OCI-M2 (cell line): ENCODE measurements around the gene SLC2A9.

Experiments
- DNase-seq: peaks from one replicate; lab custom pipeline; 2025; ENCODE audit not compliant: unreplicated experiment; lab: John Stamatoyannopoulos, UW

Gene SLC2A9

GRCh38 chr4:9963328-9963727 lies 58.0 kb downstream of the SLC2A9 start:
- no peak for DNase-seq

- DNase-seq: no peak
These were observed 58.5 kb downstream of the SLC2A9 start for GRCh38 chr4:9962611-9963314.

GRCh38 chr4:9954468-9954867 lies 66.8 kb downstream of the SLC2A9 start:
- no peak for DNase-seq

- DNase-seq: no peak
These were observed 68.2 kb downstream of the SLC2A9 start for GRCh38 chr4:9953089-9953488.

- DNase-seq: no peak
These were observed 68.8 kb downstream of the SLC2A9 start for GRCh38 chr4:9952415-9952950.

GRCh38 chr4:9949573-9949972 lies 71.7 kb downstream of the SLC2A9 start:
- DNase-seq: no peak

- DNase-seq: no peak
These were observed 73.9 kb downstream of the SLC2A9 start for GRCh38 chr4:9947168-9948062.

GRCh38 chr4:9946170-9946569 lies 75.1 kb downstream of the SLC2A9 start:
- no peak for DNase-seq

GRCh38 chr4:9944431-9945425 lies 76.6 kb downstream of the SLC2A9 start:
- no peak for DNase-seq

GRCh38 chr4:9943761-9944160 lies 77.5 kb downstream of the SLC2A9 start:
- no peak for DNase-seq

GRCh38 chr4:9942921-9943600 lies 78.2 kb downstream of the SLC2A9 start:
- DNase-seq: no peak

GRCh38 chr4:9942139-9942538 lies 79.2 kb downstream of the SLC2A9 start:
- no peak for DNase-seq

GRCh38 chr4:9940041-9940440 lies 81.3 kb downstream of the SLC2A9 start:
- no peak for DNase-seq

GRCh38 chr4:9938933-9939332 lies 82.4 kb downstream of the SLC2A9 start:
- no peak for DNase-seq

GRCh38 chr4:9937078-9937477 lies 84.2 kb downstream of the SLC2A9 start:
- no peak for DNase-seq

- DNase-seq: no peak
These were observed 85.1 kb downstream of the SLC2A9 start for GRCh38 chr4:9936129-9936644.

GRCh38 chr4:9933956-9934355 lies 87.3 kb downstream of the SLC2A9 start:
- DNase-seq: no peak

GRCh38 chr4:9933184-9933583 lies 88.1 kb downstream of the SLC2A9 start:
- no peak for DNase-seq

GRCh38 chr4:9932771-9933170 lies 88.5 kb downstream of the SLC2A9 start:
- no peak for DNase-seq

- DNase-seq: no peak
These were observed 90.2 kb downstream of the SLC2A9 start for GRCh38 chr4:9931146-9931545.
